GM18520 (cell line): ENCODE data around the gene MADD.

Source experiments
- ATAC-seq: cut with Tn5 transposase; IDR thresholded peaks from one replicate; pipeline ENCODE4 v1.9.1; 2021; ENCODE audit not compliant: unreplicated experiment

The MADD gene

GRCh38 chr11:47356129-47356997 lies 86.4 kb downstream of the MADD start:
- ATAC-seq = no peak

- ATAC-seq = no peak
Measured at GRCh38 chr11:47356998-47357329, 87.0 kb downstream of the MADD start.

- ATAC-seq = no peak
Measured at GRCh38 chr11:47357985-47358730, 88.2 kb downstream of the MADD start.

- no peak for ATAC-seq
Measured at GRCh38 chr11:47358731-47359051, 88.8 kb downstream of the MADD start.

GRCh38 chr11:47359162-47359561 lies 89.2 kb downstream of the MADD start:
- no peak for ATAC-seq

- ATAC-seq = no peak
Measured at GRCh38 chr11:47359586-47359985, 89.7 kb downstream of the MADD start.

- ATAC-seq = no peak
Measured at GRCh38 chr11:47360341-47360740, 90.4 kb downstream of the MADD start.

- ATAC-seq = no peak
Measured at GRCh38 chr11:47361419-47361818, 91.5 kb downstream of the MADD start.

GRCh38 chr11:47366020-47366490 lies 96.1 kb downstream of the MADD start:
- no peak for ATAC-seq

- no peak for ATAC-seq
Measured at GRCh38 chr11:47369676-47370075, 99.7 kb downstream of the MADD start.

- no peak for ATAC-seq
Measured at GRCh38 chr11:47372422-47372821, 102.5 kb downstream of the MADD start.

- no peak for ATAC-seq
Measured at GRCh38 chr11:47373876-47374719, 104.2 kb downstream of the MADD start.

GRCh38 chr11:47374720-47375019 lies 104.7 kb downstream of the MADD start:
- ATAC-seq = no peak

GRCh38 chr11:47375020-47375419 lies 105.1 kb downstream of the MADD start:
- ATAC-seq = no peak

- ATAC-seq = no peak
Measured at GRCh38 chr11:47375546-47376085, 105.7 kb downstream of the MADD start.

GRCh38 chr11:47376107-47376524 lies 106.2 kb downstream of the MADD start:
- no peak for ATAC-seq

- no peak for ATAC-seq
Measured at GRCh38 chr11:47376525-47377371, 106.8 kb downstream of the MADD start.

- no peak for ATAC-seq
Measured at GRCh38 chr11:47377571-47378009, 107.7 kb downstream of the MADD start.

GRCh38 chr11:47378010-47378835 lies 108.3 kb downstream of the MADD start, which contains the start of gene SPI1:
Gene SPI1 (minus strand): TSS chr11:47378547. CDS start chr11:47378353, 194 bp downstream.
- ATAC-seq = peak; percentile 74
